ENCODE data around the gene CHRNA10.

GRCh38 chr11:3700410-3700809 is 29.2 kb upstream of the CHRNA10 start:
- TF ChIP-seq CTCF (IDR thresholded peaks at IDR 0.05) (no peak), POLR2A (IDR thresholded peaks at IDR 0.05) (no peak)

Measured in Peyer's patch (tissue), 4 donors.